ENCODE measurements around the gene HLA-DQB2.

The HLA-DQB2 gene

DNA sequence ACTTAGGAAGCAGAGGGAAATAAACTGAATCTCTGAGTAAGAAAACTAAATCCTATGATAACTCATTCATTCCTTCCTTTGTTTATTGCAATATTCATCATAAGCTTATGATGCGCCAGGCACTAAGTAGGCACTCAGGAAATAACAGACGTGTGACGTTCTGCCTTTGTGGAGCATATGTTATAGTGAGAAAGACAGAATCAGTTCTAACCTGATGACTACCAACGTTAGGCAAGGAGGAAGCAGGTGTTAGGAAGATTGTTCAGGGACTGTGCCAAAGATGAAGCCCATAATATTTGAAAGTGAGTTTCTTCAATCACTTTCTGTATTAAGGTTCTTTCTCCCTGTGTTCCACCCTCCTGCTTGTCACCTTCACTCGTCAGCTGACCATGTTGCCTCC lies 18.6 kb downstream of the HLA-DQB2 start:
- no peak for DNase-seq

DNA sequence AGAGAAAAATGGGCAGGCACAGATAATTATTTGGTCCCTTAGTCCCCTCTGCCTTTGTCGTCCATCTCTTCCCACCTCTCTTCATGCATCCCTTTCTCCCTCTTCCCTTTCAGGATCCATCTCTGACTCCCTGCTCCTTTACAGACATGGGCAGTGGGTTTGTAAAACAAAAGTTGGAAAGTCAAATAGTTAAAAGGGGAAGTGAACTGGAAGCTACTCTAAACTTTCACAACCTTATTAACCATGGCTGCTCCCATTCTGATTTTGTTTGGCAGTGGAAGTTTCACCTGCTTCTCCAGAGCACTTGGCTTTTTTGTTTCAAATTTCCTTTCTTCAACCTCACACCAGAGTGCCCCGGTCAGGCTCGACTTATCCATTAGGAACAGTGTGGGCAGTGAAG lies 21.0 kb downstream of the HLA-DQB2 start:
- no peak for DNase-seq

DNA sequence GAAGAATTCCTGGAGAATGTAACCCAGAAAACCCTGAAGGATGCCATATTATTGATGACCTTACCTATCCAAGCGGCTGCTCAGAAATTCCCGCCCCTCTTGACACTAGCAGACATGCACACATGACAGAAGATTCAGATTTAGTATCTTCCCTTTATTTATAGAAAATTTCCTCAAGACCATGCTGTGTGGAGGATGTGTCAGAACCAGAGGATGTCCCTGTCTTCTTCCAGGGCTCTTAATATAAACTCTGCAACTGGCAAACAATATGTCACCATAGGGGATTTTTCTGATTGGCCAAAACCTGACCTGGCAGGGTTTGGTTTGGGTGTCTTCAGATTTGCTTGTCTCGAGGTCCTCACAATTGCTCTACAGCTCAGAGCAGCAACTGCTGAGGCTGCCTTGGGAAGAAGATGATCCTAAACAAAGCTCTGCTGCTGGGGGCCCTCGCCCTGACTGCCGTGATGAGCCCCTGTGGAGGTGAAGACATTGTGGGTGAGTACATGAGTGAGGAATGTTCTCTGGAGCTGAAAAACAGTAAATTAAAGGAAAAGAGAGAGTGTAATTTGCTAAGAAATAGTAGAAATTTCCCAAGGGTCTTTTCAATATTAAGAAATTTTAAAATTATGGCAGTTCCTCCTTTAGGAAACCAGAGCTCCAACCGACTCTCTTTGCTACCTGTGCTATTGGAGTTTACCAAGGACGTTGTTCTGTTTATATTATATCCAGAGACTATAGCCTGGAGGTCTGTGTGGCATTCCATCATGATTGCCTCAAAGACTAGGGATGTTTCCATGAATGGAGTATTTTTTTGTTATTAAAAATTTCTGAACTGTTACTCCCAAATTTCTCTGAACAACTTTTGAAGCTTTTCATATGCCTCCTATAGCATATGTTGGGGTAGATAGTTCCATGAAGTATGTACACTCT lies 22.0 kb downstream of the HLA-DQB2 start, which contains the start of gene HLA-DQA2:
Gene HLA-DQA2 (plus strand): TSS at position 361 of the 930 bp plus-strand sequence. CDS start 53 bp downstream, at position 414.
- DNase-seq: no peak

DNA sequence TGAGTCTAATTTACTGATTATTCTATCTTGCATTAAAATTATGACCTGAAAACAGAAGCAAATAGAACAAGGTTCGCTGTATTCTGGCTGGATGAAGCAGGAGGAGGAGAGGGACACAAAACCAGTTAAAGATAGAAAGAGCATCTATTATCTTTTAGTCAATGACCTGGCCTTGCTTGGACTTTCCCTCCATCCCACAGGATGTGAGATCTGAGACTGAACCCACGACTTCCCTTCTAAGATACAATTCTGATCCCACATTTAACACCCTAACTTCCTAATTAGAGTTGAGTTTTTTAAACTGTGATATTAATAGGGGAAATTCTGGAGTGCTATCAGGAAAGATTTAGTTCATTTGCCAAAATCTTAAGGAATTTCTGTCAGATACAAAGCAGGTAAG lies 25.2 kb downstream of the HLA-DQB2 start:
- DNase-seq: no peak

DNA sequence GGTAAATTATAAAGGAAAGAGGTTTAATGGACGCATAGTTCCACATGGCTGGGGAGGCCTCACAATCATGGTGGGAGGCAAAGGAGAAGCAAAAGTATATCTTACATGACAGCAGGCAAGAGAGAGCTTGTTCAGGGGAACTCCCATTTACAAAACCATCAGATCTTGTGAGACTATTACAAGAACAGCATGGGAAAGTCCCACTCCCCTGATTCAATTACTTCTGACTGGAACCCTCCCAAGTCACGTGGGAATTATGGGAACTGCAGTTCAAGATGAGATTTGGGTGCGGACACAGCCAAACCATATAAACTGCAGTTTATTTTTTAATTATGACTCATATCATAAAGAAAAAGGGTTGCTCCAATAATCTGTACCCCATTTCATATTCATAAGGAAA lies 44.5 kb downstream of the HLA-DQB2 start:
- DNase-seq: no peak

DNA sequence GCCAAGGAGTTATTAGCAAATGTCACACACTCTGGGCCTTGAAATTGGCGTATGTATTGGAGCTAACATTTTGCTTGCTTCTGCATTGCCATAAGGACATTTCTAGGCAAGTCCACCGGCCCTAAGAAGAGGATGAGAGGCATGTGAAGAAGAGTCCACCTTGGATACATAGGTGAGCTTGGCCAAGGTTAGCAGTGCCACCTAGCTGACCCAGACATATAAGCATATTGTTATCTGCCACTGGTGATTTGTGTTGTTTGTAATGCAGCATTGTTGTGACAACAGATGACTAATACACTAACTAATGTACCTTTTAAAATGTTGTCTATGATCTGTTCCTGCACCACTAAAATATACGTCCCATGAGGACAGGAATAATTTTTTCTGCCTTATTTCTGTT lies 46.9 kb downstream of the HLA-DQB2 start:
- no peak for DNase-seq

DNA sequence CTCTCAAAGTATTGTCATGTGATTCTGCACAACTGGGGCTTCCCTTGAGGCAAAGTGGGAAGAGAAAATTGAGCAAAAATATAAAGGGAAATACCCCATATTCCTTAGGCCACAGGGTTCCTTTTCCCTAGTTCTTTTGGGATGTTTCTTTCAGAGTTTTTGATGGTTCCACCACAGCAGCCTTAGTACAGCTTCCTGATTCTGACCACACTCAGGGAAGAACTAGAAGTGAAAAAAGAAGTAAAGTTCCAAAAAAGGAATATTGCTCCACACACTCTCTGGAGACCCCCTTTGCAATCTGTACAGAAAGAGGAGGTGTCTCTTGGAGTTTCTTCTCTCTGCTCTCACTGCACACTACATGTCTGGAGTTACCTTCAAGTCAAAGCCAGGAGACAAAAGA lies 50.1 kb downstream of the HLA-DQB2 start:
- DNase-seq: no peak

DNA sequence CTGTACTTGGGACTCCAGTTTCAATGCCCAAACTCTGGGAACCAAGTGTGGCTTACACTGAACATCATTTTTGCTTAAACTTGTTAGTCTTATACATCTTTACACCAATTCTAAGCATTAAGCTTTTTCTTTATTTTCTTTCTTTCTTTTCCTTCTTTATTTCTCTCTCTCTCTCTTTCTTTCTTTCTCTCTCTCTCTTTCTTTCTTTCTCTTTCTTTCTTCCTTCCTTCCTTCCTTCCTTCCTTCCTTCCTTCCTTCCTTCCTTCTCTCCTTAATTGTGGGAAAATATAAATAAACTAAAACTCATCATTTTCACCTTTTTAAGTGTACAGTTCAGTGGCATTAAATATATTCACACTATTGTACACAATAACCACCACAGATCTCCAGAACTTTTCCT lies 53.7 kb downstream of the HLA-DQB2 start:
- no peak for DNase-seq

Measured in activated CD4-positive, alpha-beta T cell treated with anti-CD3 and anti-CD28 coated beads, Interleukin-2, amount 50 U/mL, for 4 hours (primary cell).